ENCODE measurements around the gene GID4.

The GID4 gene

DNA sequence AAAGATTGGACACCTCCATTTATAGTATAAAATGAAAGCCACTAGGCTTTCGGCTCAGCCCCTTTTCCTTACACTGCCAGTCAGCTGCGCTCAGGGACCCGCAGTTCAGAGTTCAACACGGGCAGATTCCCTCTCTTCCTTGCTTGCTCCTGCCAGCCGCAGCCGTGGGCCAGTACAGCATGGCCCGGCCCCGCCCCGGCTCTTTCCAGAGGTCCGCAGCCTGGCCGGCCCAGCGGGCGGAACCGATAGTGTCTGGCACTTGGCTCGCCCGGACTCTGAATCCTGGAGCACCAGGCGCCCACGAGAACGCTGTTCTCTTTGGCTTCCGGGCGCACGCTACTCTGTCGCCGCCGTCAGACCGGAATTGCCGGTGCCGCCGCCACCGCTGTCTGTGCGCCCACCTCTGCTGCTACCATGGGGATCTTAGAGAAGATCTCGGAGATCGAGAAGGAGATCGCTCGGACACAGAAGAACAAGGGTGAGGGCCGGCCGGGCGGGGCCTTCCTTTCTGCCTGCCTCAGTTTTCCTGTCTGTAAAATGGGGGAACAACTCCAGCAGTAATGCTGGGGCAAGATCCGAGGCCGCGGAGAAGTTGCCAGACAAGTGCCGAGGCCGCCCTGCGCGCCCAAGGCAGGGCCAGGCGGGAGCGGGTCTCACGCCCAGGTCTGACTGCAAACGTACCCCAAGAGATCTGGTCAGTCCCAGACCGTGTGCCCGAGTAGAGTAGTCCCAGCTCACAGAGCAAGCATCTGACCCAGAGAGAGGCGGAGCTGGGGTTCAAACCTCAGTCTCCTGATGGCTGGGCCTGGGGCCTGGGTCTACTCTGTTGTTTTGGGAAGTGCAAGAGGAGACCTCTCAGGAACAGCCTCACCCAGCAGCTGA, 48.6 kb downstream of the GID4 start, which contains the start of gene DRG2:
Gene DRG2, plus strand, starts transcription at position 339 of the 882 bp plus-strand sequence. Its CDS starts 76 bp downstream, at position 415.
- Histone ChIP-seq H3K27ac (peak within 1 kb of the TSS; percentile 74 to 87 (median 82)), H3K4me3 (peak within 1 kb of the TSS; percentile 73 to 91 (median 84))

DNA sequence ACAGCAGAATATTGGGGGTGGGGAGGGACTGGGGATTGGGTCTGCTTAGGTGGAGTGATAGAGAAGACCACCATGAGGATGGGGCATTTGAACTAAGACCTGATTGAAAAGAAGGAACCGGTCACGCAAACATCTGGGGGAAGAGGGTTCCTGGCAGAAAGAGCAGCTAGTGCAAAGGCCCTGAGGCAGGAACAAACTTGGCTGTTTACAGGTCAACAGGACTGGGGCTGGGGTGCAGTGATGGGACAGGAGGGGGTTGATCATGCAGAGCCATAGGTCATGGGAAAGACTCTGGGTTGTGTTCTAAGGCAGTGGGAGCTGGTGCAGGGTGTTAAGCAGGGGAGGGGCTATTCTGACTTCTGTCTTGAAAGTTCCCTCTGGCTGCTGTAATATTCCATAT, 50.4 kb downstream of the GID4 start:
- Histone ChIP-seq H3K9me3 (replicated peaks in 1 of 11) (no peaks in the 10 kb centered on the region), H3K27ac (no peak overlapping the region), H3K36me3 (peaks cover 36 to 47% (median 40%) of the 10 kb centered on the region in 11 experiments), H4K20me1 (peaks cover 0 to 19% (median 5%) of the 10 kb centered on the region in 11 experiments; a peak in 6 of 22 replicates), H3K4me1 (peaks cover 15 to 24% (median 20%) of the 10 kb centered on the region in 10 experiments), H3K9ac (peak overlapping the region in 3 of 11 experiments; percentile 80 to 88 (median 84); a peak in 2 of 22 replicates), H3K4me2 (peak overlapping the region in 5 of 11 experiments; percentile 83 to 95 (median 88); a peak in 5 of 22 replicates), H3K27me3 (no peaks in the 10 kb centered on the region), H3K4me3 (no peak overlapping the region)
- no peak for TF ChIP-seq Cebpa-rat (IDR thresholded peaks at IDR 0.05)

More for the DNA sequence above, 48.6 kb downstream of the GID4 start, which contains the start of gene DRG2:
- H3K36me3 ChIP-seq: peaks cover 19 to 29% (median 24%) of the 10 kb centered on the region in 11 experiments
- H3K9me3 ChIP-seq (replicated peaks in 1 of 11): no peaks in the 10 kb centered on the region
- peaks cover 0 to 15% (median 3%) of the 10 kb centered on the region in 11 experiments; a peak in 6 of 22 replicates for H4K20me1 ChIP-seq
- H3K4me2 ChIP-seq: peak within 1 kb of the TSS; percentile 83 to 99 (median 90)
- H3K9ac ChIP-seq: peak within 1 kb of the TSS; percentile 78 to 88 (median 84)
- H3K27me3 ChIP-seq: no peaks in the 10 kb centered on the region
- no peak for TF ChIP-seq Cebpa-rat (IDR thresholded peaks at IDR 0.05)
- peaks cover 15 to 30% (median 20%) of the 10 kb centered on the region in 10 experiments for H3K4me1 ChIP-seq

DNA sequence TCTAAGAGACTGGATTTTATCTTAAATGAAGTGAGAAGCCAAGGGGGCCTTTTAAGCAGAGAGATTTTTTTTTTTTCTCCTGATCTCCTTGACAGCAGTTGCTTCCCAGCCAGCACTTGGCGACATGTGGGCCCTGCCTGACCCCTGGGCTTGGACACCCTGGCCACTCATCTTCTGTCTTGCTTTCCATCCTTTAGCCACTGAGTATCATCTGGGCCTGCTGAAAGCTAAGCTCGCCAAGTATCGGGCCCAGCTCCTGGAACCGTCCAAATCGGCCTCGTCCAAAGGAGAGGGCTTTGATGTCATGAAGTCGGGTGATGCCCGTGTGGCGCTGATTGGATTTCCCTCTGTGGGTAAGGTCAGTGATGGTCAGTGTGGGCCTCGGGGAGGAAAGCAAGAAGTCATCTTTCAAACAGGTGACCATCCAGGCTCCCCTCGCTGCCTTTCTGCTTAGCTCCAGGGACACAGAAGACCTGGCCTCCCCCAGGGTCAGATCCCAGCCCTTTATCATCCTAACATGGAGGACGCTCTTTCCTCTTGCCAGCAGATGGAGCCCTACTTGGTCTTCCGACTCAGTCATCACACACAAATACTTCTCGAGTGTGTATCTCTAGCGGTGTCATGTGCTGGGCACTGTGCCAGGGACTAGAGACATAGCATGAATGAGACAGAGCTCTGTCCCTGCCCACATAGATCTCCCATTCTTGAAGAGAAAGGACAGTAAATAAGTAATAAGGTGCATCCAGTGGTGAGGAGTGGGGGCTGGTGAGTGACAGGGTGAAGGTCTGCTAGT, 54.6 kb downstream of the GID4 start:
- Histone ChIP-seq H3K4me3 (no peak overlapping the region), H3K27me3 (no peaks in the 10 kb centered on the region), H3K4me1 (peaks cover 2 to 12% (median 5%) of the 10 kb centered on the region in 10 experiments), H3K4me2 (no peak overlapping the region), H3K36me3 (peaks cover 77 to 88% (median 82%) of the 10 kb centered on the region in 11 experiments), H3K9ac (no peak overlapping the region), H4K20me1 (peaks cover 0 to 54% (median 32%) of the 10 kb centered on the region in 11 experiments; a peak in 17 of 22 replicates), H3K27ac (no peak overlapping the region), H3K9me3 (replicated peaks in 1 of 11) (no peaks in the 10 kb centered on the region)
- no peak for TF ChIP-seq Cebpa-rat (IDR thresholded peaks at IDR 0.05)

DNA sequence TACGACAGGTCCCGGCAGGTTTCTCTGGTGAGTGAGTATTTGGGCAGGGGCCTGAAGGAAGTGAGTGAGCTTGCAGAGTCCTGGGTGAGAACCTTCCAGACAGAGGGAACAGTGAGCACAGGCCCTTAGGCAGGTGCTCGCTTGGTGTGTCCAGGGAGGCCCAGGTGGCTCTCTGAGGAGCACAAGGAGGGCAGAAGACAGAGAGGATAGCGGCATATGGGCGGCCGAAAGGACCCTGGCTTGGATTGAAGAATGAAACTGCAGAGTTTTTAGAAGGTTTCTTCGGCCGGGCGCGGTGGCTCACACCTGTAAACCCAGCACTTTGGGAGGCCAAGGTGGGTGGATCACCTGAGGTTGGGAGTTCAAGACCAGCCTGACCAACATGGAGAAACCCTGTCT, 55.2 kb downstream of the GID4 start:
- no peak for TF ChIP-seq Cebpa-rat (IDR thresholded peaks at IDR 0.05)

DNA sequence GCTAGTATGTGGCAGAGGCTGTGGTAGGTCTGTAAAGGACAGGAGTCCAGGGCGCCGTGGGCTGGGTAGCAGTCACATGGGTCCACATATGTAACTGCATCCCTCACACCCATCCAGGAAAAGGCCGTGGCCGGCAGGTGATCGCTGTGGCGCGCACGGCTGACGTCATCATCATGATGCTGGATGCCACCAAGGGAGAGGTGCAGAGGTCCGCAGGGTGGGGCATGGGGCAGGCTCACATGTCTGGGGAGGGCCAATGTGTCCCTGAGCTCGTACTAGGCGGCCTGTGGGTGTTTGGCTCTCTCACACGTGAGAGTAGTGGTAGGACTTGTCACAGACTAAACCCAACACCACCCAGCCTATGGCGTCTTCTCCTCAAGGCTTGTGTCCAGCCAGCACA, 60.3 kb downstream of the GID4 start:
- no peak for TF ChIP-seq Cebpa-rat (IDR thresholded peaks at IDR 0.05)
- no peak overlapping the region for H3K27ac ChIP-seq
- peaks cover 19 to 40% (median 33%) of the 10 kb centered on the region in 10 experiments for H3K4me1 ChIP-seq
- no peaks in the 10 kb centered on the region for H3K27me3 ChIP-seq
- 0 out of 22 replicates have a peak overlapping the region, but pooled peaks of 1 of the 11 experiments have one; percentile 6 for H3K9ac ChIP-seq
- H3K4me3 ChIP-seq: no peak overlapping the region
- peaks cover 68 to 92% (median 85%) of the 10 kb centered on the region in 11 experiments for H3K36me3 ChIP-seq
- H3K4me2 ChIP-seq: no peak overlapping the region
- no peaks in the 10 kb centered on the region for H3K9me3 ChIP-seq (replicated peaks in 1 of 11)
- H4K20me1 ChIP-seq: peaks cover 8 to 95% (median 67%) of the 10 kb centered on the region in 11 experiments; a peak in 20 of 22 replicates

More for the DNA sequence above, 55.2 kb downstream of the GID4 start:
- Histone ChIP-seq H3K27ac (no peak overlapping the region), H3K27me3 (no peaks in the 10 kb centered on the region), H3K4me1 (peaks cover 0 to 6% (median 0%) of the 10 kb centered on the region in 10 experiments; a peak in 4 of 20 replicates), H3K9ac (no peak overlapping the region), H4K20me1 (peaks cover 0 to 60% (median 38%) of the 10 kb centered on the region in 11 experiments; a peak in 17 of 22 replicates), H3K36me3 (peaks cover 83 to 94% (median 88%) of the 10 kb centered on the region in 11 experiments), H3K4me2 (no peak overlapping the region), H3K4me3 (no peak overlapping the region), H3K9me3 (replicated peaks in 1 of 11) (no peaks in the 10 kb centered on the region)

DNA sequence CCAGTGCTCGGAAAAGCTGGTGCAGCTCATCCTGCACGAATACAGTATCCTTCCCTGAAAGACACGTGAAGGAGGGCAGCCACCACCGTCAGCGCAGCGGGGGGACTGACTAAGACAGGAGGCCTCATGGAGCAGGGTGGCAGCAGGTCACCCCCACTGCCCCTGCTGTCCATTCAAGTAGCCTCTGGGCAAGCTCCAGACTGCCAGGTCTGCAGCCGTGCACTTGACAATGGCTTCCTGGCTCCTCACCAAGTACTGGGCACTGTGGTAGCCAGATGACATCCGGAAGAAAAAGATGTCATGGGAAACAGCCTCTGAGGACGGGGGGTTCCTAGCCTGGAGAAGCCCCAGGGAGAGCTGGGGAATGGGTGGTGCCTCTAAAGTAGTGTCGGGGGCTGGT, 61.4 kb downstream of the GID4 start:
- Histone ChIP-seq H3K27ac (no peak overlapping the region), H3K9ac (peak overlapping the region in 1 of 11 experiments; percentile 18; a peak in 1 of 22 replicates), H3K4me2 (peak overlapping the region in 1 of 11 experiments; percentile 7; a peak in 1 of 22 replicates), H3K36me3 (peaks cover 57 to 92% (median 85%) of the 10 kb centered on the region in 11 experiments), H3K4me1 (peaks cover 19 to 48% (median 34%) of the 10 kb centered on the region in 10 experiments), H3K27me3 (no peaks in the 10 kb centered on the region), H3K9me3 (replicated peaks in 1 of 11) (no peaks in the 10 kb centered on the region), H3K4me3 (no peak overlapping the region), H4K20me1 (peaks cover 8 to 99% (median 67%) of the 10 kb centered on the region in 11 experiments; a peak in 20 of 22 replicates)
- no peak for TF ChIP-seq Cebpa-rat (IDR thresholded peaks at IDR 0.05)

DNA sequence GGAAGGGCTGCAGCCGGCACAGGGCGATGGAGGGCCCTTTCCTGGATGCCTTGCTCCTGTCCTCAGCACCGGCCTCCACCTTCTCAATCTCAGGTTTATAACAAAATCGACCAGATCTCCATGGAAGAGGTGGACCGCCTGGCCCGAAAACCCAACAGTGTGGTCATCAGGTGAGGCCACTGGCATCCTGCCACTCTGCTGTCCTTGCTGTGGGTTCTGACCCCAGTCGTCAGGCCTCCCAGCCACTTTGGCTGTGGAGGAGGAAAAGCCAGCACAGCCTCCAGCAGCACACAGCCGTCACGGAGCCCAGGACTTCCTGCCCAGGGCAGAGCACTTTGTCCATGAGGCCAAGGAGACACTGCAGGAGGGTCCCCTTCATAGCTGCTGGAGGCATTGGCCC, 62.6 kb downstream of the GID4 start:
- peaks cover 45 to 92% (median 83%) of the 10 kb centered on the region in 11 experiments for H3K36me3 ChIP-seq

DNA sequence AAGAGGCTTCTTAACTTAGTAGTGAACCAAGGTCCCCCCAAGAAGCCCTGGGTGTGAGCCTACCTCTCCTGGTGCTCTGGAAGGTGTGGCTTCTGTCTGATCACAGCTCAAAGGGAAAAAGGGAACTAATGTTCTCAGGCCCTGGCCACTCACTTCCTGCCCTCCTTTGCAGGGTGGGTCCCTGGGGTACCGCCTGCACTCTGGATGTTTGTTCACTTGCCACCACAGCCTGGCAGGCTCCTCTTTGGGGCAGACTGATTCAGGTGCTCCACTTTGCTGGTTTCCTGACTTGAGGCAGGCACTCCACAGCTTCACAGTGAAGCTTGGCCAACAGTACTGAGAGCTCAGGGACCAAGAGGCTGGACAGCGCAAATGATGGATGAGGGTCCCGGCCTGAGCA, 63.4 kb downstream of the GID4 start:
- Histone ChIP-seq H3K4me2 (peak overlapping the region; percentile 63 to 89 (median 85)), H3K27ac (peak overlapping the region in 8 of 11 experiments; percentile 41 to 67 (median 50); a peak in 15 of 22 replicates), H3K9me3 (replicated peaks in 1 of 11) (no peaks in the 10 kb centered on the region), H4K20me1 (peaks cover 8 to 90% (median 54%) of the 10 kb centered on the region in 11 experiments; a peak in 19 of 22 replicates), H3K27me3 (no peaks in the 10 kb centered on the region), H3K4me1 (peaks cover 19 to 67% (median 52%) of the 10 kb centered on the region in 10 experiments), H3K4me3 (peak overlapping the region in 1 of 10 experiments; percentile 16; a peak in 1 of 20 replicates), H3K9ac (peak overlapping the region in 8 of 11 experiments; percentile 18 to 65 (median 52); a peak in 12 of 22 replicates), H3K36me3 (peaks cover 37 to 92% (median 80%) of the 10 kb centered on the region in 11 experiments)
- TF ChIP-seq Cebpa-rat (IDR thresholded peaks at IDR 0.05): no peak

More for the DNA sequence above, 62.6 kb downstream of the GID4 start:
- no peak for TF ChIP-seq Cebpa-rat (IDR thresholded peaks at IDR 0.05)
- H4K20me1 ChIP-seq: peaks cover 8 to 93% (median 62%) of the 10 kb centered on the region in 11 experiments; a peak in 20 of 22 replicates
- H3K4me1 ChIP-seq: peaks cover 19 to 59% (median 44%) of the 10 kb centered on the region in 10 experiments
- peak overlapping the region; percentile 12 to 89 (median 40); a peak in 12 of 22 replicates for H3K4me2 ChIP-seq
- H3K27ac ChIP-seq: peak overlapping the region in 5 of 11 experiments; percentile 16 to 50 (median 36); a peak in 4 of 22 replicates
- H3K27me3 ChIP-seq: no peaks in the 10 kb centered on the region
- H3K9ac ChIP-seq: no peak overlapping the region
- no peak overlapping the region for H3K4me3 ChIP-seq
- no peaks in the 10 kb centered on the region for H3K9me3 ChIP-seq (replicated peaks in 1 of 11)
